Fibroblast of villous mesenchyme (primary cell): ENCODE results near the gene DRP2. TPM values are rescaled to one million over a fixed set of nuclear protein-coding genes. Genes with fewer than 3 reads are reported as not detected.

ENCODE experiments used
- DNase-seq: peaks from one replicate; pipeline ENCODE4 v3.0.0-alpha.2; 2010; ENCODE audit warnings: low read depth
- H3K4me3 ChIP-seq: 2 replicates; pipeline ENCODE4 v1.5.1; 2011; ENCODE audit warnings: low read depth, mild to moderate bottlenecking, low read length
- CTCF ChIP-seq: IDR thresholded peaks from 2 replicates; pipeline ENCODE4 v1.5.1; 2012; ENCODE audit warnings: low read depth, mild to moderate bottlenecking, low read length; ENCODE audit not compliant: insufficient read depth
- total RNA-seq: library from RNA; depleted of rRNA; stranded (reverse); fragments of >200 nt; gene quantifications from 2 replicates; pipeline ENCODE4 v1.2.3, GENCODE V29; 2012

Gene DRP2
- total RNA-seq, 1 donor = 2.6 TPM

- H3K4me3 ChIP-seq = no peak overlapping the region
- TF ChIP-seq CTCF = peak; percentile 7
- DNase-seq = peak; percentile 83
Observed at GRCh38 chrX:101195442-101196173, 24.0 kb upstream of the DRP2 start.

- H3K4me3 ChIP-seq = no peak overlapping the region
- peak; percentile 44 for DNase-seq
- no peak for TF ChIP-seq CTCF
Observed at GRCh38 chrX:101203761-101204351, 15.7 kb upstream of the DRP2 start.

GRCh38 chrX:101206471-101206870 is 13.1 kb upstream of the DRP2 start:
- peak; percentile 47 for DNase-seq
- peak; percentile 54 for TF ChIP-seq CTCF
- no peak overlapping the region for H3K4me3 ChIP-seq

GRCh38 chrX:101208152-101208905 is 11.3 kb upstream of the DRP2 start:
- TF ChIP-seq CTCF = no peak
- DNase-seq = no peak

GRCh38 chrX:101210630-101211029 is 9.0 kb upstream of the DRP2 start:
- no peak for TF ChIP-seq CTCF
- DNase-seq = no peak
- no peak overlapping the region for H3K4me3 ChIP-seq

More at GRCh38 chrX:101208152-101208905, 11.3 kb upstream of the DRP2 start:
- H3K4me3 ChIP-seq = no peak overlapping the region

- H3K4me3 ChIP-seq = no peak overlapping the region
- DNase-seq = no peak
- TF ChIP-seq CTCF = no peak
Observed at GRCh38 chrX:101217689-101218088, 1.9 kb upstream of the DRP2 start.
